H9 (cell line): ENCODE measurements around the gene SLMAP. TPM values are rescaled to one million over a fixed set of nuclear protein-coding genes. Genes with fewer than 3 reads are reported as not detected.

Experiments used
- DNase-seq: peaks from one replicate; pipeline ENCODE4 v3.0.0-alpha.2; 2017
- H2AFZ ChIP-seq: one replicate; pipeline ENCODE4 v1.6.1; 2013; ENCODE audit warnings: mild to moderate bottlenecking, low read length, control low read depth, moderate library complexity
- H2AK5ac ChIP-seq: 2 replicates; pipeline ENCODE4 v1.6.1; 2013; ENCODE audit warnings: low read length, control low read depth, mixed read lengths; ENCODE audit not compliant: insufficient read length
- H2BK120ac ChIP-seq: one replicate; pipeline ENCODE4 v1.6.1; 2013; ENCODE audit warnings: low read depth, mild to moderate bottlenecking, low read length, control low read depth, inconsistent platforms; ENCODE audit not compliant: poor library complexity, severe bottlenecking
- H2BK12ac ChIP-seq: 2 replicates; pipeline ENCODE4 v1.6.1; 2013; ENCODE audit warnings: low read length, control low read depth, mixed read lengths, low read depth; ENCODE audit not compliant: insufficient read length
- H2BK15ac ChIP-seq: 2 replicates; pipeline ENCODE4 v1.6.1; 2013; ENCODE audit warnings: low read depth, low read length, control low read depth
- H2BK20ac ChIP-seq: one replicate; pipeline ENCODE4 v1.6.1; 2013; ENCODE audit warnings: low read depth, mild to moderate bottlenecking, low read length, control low read depth, inconsistent platforms; ENCODE audit not compliant: poor library complexity, severe bottlenecking
- H2BK5ac ChIP-seq: 2 replicates; pipeline ENCODE4 v1.6.1; 2013; ENCODE audit warnings: low read length, control low read depth, mixed read lengths; ENCODE audit not compliant: insufficient read length
- H3K14ac ChIP-seq: 2 replicates; pipeline ENCODE4 v1.6.1; 2013; ENCODE audit warnings: low read length, control low read depth; ENCODE audit not compliant: insufficient read depth
- H3K18ac ChIP-seq: 2 replicates; pipeline ENCODE4 v1.6.1; 2013; ENCODE audit warnings: low read depth, mild to moderate bottlenecking, mixed read lengths, low read length, control low read depth; ENCODE audit not compliant: insufficient read length
- H3K23ac ChIP-seq: 2 replicates; pipeline ENCODE4 v1.6.1; 2013; ENCODE audit warnings: low read length, control low read depth, mixed read lengths, low read depth; ENCODE audit not compliant: insufficient read length
- H3K23me2 ChIP-seq: 2 replicates; pipeline ENCODE4 v1.6.1; 2013; ENCODE audit warnings: low read depth, mild to moderate bottlenecking, mixed read lengths, low read length, control low read depth; ENCODE audit not compliant: insufficient read length, poor library complexity, severe bottlenecking
- H3K27ac ChIP-seq: 2 replicates; pipeline ENCODE4 v1.5.1; 2013; ENCODE audit warnings: low read length, control low read depth, mixed read lengths, low read depth; ENCODE audit not compliant: insufficient read length
- H3K27me3 ChIP-seq: 2 replicates; pipeline ENCODE4 v1.6.1; 2013; ENCODE audit warnings: low read length, control low read depth, inconsistent platforms; ENCODE audit not compliant: insufficient read depth
- H3K4ac ChIP-seq: 2 replicates; pipeline ENCODE4 v1.6.1; 2013; ENCODE audit warnings: low read depth, mild to moderate bottlenecking, control low read depth, inconsistent platforms, low read length, moderate library complexity
- H3K4me1 ChIP-seq: 2 replicates; pipeline ENCODE4 v1.6.1; 2013; ENCODE audit warnings: low read length, control low read depth, inconsistent platforms; ENCODE audit not compliant: insufficient read depth
- H3K4me2 ChIP-seq: 2 replicates; pipeline ENCODE4 v1.6.1; 2013; ENCODE audit warnings: low read length, control low read depth, mixed read lengths; ENCODE audit not compliant: insufficient read length, insufficient read depth
- H3K56ac ChIP-seq: 2 replicates; pipeline ENCODE4 v1.6.1; 2013; ENCODE audit warnings: low read depth, mild to moderate bottlenecking, mixed read lengths, low read length, control low read depth; ENCODE audit not compliant: insufficient read length
- H3K79me1 ChIP-seq: 2 replicates; pipeline ENCODE4 v1.6.1; 2013; ENCODE audit warnings: low read depth, mild to moderate bottlenecking, moderate library complexity, low read length, control low read depth, inconsistent platforms; ENCODE audit not compliant: insufficient read depth, poor library complexity, severe bottlenecking
- H3K79me2 ChIP-seq: 2 replicates; pipeline ENCODE4 v1.6.1; 2013; ENCODE audit warnings: low read length, control low read depth, inconsistent platforms; ENCODE audit not compliant: insufficient read depth
- H3K9ac ChIP-seq: 2 replicates; pipeline ENCODE4 v1.6.1; 2013; ENCODE audit warnings: low read length, control low read depth, mixed read lengths; ENCODE audit not compliant: insufficient read length; ENCODE audit errors: extremely low read depth
- H3K9me3 ChIP-seq: one replicate; pipeline ENCODE4 v1.6.1; 2013; ENCODE audit warnings: low read depth, low read length, inconsistent platforms; ENCODE audit not compliant: control insufficient read depth
- H3T11ph ChIP-seq: one replicate; pipeline ENCODE4 v1.6.1; 2013; ENCODE audit warnings: mild to moderate bottlenecking, low read length, control low read depth, inconsistent platforms
- H4K20me1 ChIP-seq: one replicate; pipeline ENCODE4 v1.6.1; 2013; ENCODE audit not compliant: control insufficient read depth, insufficient read length, insufficient read depth
- H4K5ac ChIP-seq: 2 replicates; pipeline ENCODE4 v1.6.1; 2013; ENCODE audit warnings: low read depth, mild to moderate bottlenecking, mixed read lengths, low read length, control low read depth; ENCODE audit not compliant: insufficient read length
- H4K8ac ChIP-seq: replicated peaks from 2 replicates; pipeline ENCODE4 v1.6.1; 2013; ENCODE audit warnings: low read length, control low read depth, mixed read lengths, low read depth; ENCODE audit not compliant: insufficient read length
- H4K91ac ChIP-seq: 2 replicates; pipeline ENCODE4 v1.6.1; 2013; ENCODE audit warnings: low read depth, mild to moderate bottlenecking, moderate library complexity, mixed read lengths, low read length, control low read depth; ENCODE audit not compliant: insufficient read length
- H3K27ac Mint-ChIP-seq, 3 experiments: 2 replicates in 2 of 3; 3 replicates in 1 of 3; pipeline ENCODE4 v1.8.0; 2020 to 2021; ENCODE audit warnings: mixed read lengths in 3 of 3, mild to moderate bottlenecking in 1 of 3, moderate library complexity in 1 of 3
- H3K27me3 Mint-ChIP-seq: 2 replicates; pipeline ENCODE4 v1.8.0; 2021; ENCODE audit warnings: low read depth, mild to moderate bottlenecking, moderate library complexity, mixed read lengths
- H3K36me3 Mint-ChIP-seq, 3 experiments: 2 replicates in 2 of 3; 3 replicates in 1 of 3; pipeline ENCODE4 v1.8.0; 2020 to 2021; ENCODE audit warnings: low read depth in 3 of 3, mixed read lengths in 3 of 3; ENCODE audit not compliant: insufficient read depth in 1 of 3
- H3K4me1 Mint-ChIP-seq, 2 experiments: 2 replicates each; pipeline ENCODE4 v1.8.0; 2020; ENCODE audit warnings: mixed read lengths in 2 of 2
- H3K4me3 Mint-ChIP-seq, 2 experiments: 2 replicates in 1 of 2; 3 replicates in 1 of 2; pipeline ENCODE4 v1.8.0; 2020 to 2021; ENCODE audit warnings: mild to moderate bottlenecking in 2 of 2, mixed read lengths in 2 of 2, moderate library complexity in 1 of 2
- H3K9me3 Mint-ChIP-seq, 2 experiments: 2 replicates in 1 of 2; 3 replicates in 1 of 2; pipeline ENCODE4 v1.8.0; 2020; ENCODE audit warnings: mild to moderate bottlenecking in 2 of 2, mixed read lengths in 2 of 2, moderate library complexity in 1 of 2
- WGBS: extraction: QIAGEN DNeasy Blood & Tissue Kit; methylation state at CpG from one replicate; pipeline ENCODE4 v1.1.7; 2013; ENCODE audit warnings: missing lambda C conversion rate, low lambda C conversion rate, mixed read lengths; ENCODE audit not compliant: insufficient read length; ENCODE audit errors: extremely low coverage; 5-methylcytosine and 5-hydroxymethylcytosine counted together
- total RNA-seq: library from RNA; stranded (reverse); gene quantifications from 2 replicates; pipeline ENCODE4 v1.2.1, GENCODE V29; 2021
- TF ChIP-seq, protein P1 (sequence below): fragments of 200-600 bp; sonication (generic); conservative IDR thresholded peaks from 3 replicates; pipeline ENCODE4 v1.8.0; 2021; ENCODE audit warnings: antibody characterized with exemption, mild to moderate bottlenecking

SLMAP gene
- total RNA-seq, 1 experiment from 2014 or later = 65.1 TPM

DNA sequence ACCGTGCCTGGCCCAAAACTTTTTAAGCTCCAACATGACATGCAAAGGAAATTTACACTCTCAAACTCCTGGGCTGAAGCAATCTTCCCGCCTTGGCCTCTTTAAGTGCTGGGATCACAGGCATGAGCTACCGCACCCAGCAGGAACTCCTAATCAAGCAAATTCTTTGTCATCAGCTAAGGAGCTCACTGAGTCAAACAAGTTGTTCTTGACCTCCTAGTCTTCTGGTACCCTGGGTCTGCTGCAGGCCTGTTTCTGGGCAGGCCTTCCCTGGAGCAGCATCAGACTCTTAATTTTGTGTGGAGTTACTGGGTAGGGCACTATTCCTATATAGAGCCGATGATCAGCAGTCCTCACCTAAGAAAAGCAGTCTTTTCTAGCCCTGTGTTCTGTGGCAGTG, 183.7 kb downstream of the SLMAP start:
- Histone ChIP-seq H3K23me2 (no peaks in the 10 kb centered on the region), H2AK5ac (no peak overlapping the region), H2BK20ac (no peak overlapping the region), H3K14ac (no peak overlapping the region), H4K8ac (no peak overlapping the region), H3K4ac (no peak overlapping the region), H3K79me2 (no peaks in the 10 kb centered on the region), H2BK12ac (no peak overlapping the region), H3K4me2 (no peak overlapping the region), H3K9me3 (no peaks in the 10 kb centered on the region), H2AFZ (no peak overlapping the region), H4K91ac (no peak overlapping the region), H3T11ph (no peak overlapping the region), H2BK5ac (no peak overlapping the region), H3K9ac (no peak overlapping the region), H4K5ac (no peak overlapping the region), H3K56ac (no peak overlapping the region), H3K18ac (no peak overlapping the region), H2BK120ac (no peak overlapping the region), H3K27me3 (no peaks in the 10 kb centered on the region), H3K79me1 (no peaks in the 10 kb centered on the region), H2BK15ac (no peak overlapping the region), H3K23ac (no peak overlapping the region), H3K4me1 (peaks cover 2% of the 10 kb centered on the region; the same call in 1 of the 2 replicates), H4K20me1 (no peaks in the 10 kb centered on the region), H3K27ac (no peak overlapping the region)
- H3K4me1 Mint-ChIP-seq = peaks cover 8 to 11% of the 10 kb centered on the region in 2 experiments
- H3K27ac Mint-ChIP-seq = peak overlapping the region; percentile 44 to 83 (median 53); a peak in 4 of 7 replicates
- TF ChIP-seq, protein P1, sequence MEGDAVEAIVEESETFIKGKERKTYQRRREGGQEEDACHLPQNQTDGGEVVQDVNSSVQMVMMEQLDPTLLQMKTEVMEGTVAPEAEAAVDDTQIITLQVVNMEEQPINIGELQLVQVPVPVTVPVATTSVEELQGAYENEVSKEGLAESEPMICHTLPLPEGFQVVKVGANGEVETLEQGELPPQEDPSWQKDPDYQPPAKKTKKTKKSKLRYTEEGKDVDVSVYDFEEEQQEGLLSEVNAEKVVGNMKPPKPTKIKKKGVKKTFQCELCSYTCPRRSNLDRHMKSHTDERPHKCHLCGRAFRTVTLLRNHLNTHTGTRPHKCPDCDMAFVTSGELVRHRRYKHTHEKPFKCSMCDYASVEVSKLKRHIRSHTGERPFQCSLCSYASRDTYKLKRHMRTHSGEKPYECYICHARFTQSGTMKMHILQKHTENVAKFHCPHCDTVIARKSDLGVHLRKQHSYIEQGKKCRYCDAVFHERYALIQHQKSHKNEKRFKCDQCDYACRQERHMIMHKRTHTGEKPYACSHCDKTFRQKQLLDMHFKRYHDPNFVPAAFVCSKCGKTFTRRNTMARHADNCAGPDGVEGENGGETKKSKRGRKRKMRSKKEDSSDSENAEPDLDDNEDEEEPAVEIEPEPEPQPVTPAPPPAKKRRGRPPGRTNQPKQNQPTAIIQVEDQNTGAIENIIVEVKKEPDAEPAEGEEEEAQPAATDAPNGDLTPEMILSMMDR = no peak
- no peak for DNase-seq
- H3K36me3 Mint-ChIP-seq = peaks cover 0 to 8% (median 6%) of the 10 kb centered on the region in 3 experiments; a peak in 4 of 7 replicates
- H3K9me3 Mint-ChIP-seq = peaks cover 4 to 5% of the 10 kb centered on the region in 2 experiments; a peak in 3 of 5 replicates
- WGBS = no CpG with 5 or more reads among the region's 4 CpGs
- no peaks in the 10 kb centered on the region; the same call in 1 of the 2 replicates for H3K27me3 Mint-ChIP-seq
- no peak overlapping the region for H3K4me3 Mint-ChIP-seq
